ENCODE results near the gene MEIS3.

MEIS3 gene

DNA sequence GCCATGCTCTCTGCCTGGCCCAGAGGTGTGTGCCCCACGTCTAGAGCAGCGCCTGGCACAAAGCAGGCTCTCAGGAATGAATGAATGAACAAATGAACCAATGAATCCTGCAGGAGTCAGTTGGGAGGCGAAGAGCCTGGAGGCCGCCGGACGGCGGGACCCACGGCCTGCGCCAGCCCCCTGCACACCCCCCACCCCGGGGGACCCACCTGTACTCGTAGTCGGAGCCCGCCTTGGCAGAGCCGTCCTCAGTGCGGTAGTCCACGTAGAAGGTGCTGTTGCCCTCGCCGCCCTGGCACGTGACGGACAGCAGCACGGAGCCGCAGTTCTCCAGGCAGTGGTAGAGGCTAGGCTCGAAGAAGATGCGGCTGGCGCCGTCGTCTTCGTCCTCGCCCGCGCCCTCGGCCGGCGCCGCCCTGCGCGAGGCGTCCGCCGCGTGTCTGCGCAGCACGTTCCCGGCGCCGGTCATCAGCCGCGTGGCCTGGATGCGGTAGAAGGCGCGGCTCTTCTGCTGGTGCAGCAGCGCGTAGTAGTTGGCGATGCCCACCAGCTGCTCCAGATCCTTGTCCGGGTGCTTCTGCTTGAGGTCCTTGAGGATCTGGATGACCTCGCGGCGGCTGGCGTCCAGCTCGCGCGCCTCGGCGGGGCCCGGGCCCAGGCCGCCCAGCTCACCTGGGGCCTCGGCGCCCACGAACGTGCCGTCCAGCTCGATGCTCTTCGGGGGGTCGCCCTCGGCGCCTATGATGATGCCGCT, 37.6 kb upstream of the MEIS3 start:
- TF ChIP-seq, protein P1, sequence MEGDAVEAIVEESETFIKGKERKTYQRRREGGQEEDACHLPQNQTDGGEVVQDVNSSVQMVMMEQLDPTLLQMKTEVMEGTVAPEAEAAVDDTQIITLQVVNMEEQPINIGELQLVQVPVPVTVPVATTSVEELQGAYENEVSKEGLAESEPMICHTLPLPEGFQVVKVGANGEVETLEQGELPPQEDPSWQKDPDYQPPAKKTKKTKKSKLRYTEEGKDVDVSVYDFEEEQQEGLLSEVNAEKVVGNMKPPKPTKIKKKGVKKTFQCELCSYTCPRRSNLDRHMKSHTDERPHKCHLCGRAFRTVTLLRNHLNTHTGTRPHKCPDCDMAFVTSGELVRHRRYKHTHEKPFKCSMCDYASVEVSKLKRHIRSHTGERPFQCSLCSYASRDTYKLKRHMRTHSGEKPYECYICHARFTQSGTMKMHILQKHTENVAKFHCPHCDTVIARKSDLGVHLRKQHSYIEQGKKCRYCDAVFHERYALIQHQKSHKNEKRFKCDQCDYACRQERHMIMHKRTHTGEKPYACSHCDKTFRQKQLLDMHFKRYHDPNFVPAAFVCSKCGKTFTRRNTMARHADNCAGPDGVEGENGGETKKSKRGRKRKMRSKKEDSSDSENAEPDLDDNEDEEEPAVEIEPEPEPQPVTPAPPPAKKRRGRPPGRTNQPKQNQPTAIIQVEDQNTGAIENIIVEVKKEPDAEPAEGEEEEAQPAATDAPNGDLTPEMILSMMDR (IDR thresholded peaks at IDR 0.05), result no peak

DNA sequence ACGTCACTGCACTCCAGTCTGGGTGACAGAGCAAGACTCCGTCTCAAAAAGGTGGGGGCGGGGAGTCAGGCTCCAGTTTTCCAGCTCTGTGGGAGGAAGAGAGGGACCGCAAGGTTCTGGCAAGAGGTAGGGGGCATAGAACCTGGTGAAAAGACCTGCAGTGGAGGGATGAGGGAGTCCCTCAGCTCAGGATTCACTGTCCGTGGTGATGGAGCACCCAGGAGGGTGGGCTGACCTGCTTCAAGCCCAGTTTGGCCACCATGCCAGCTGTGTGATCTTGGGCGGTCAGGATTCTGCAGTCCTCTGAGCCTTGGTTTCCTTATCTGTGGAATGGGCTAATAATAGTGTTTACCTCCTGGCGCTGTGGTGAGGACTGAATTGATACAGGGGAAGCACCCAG, 31.2 kb upstream of the MEIS3 start:
- TF ChIP-seq, protein P1 (IDR thresholded peaks at IDR 0.05), result no peak

DNA sequence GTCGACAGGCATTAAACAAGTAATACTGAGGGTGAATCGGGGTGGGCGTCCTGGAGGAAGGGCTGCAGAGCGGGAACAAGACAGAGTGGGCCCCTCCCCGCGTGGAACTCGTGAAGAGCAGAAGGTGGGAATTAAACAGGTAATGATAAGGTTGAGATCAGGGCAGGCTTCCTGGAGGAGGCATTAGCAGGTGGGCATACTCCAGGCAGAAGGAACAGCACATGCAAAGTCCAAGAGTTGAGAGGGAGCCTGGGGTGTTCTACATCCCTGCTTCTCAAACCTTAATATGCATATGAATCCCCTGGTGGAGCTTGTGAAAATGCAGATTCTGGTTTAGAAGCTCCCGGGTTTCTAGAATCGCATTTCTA, 29.0 kb upstream of the MEIS3 start:
- TF ChIP-seq, protein P1 (IDR thresholded peaks at IDR 0.05), result no peak

DNA sequence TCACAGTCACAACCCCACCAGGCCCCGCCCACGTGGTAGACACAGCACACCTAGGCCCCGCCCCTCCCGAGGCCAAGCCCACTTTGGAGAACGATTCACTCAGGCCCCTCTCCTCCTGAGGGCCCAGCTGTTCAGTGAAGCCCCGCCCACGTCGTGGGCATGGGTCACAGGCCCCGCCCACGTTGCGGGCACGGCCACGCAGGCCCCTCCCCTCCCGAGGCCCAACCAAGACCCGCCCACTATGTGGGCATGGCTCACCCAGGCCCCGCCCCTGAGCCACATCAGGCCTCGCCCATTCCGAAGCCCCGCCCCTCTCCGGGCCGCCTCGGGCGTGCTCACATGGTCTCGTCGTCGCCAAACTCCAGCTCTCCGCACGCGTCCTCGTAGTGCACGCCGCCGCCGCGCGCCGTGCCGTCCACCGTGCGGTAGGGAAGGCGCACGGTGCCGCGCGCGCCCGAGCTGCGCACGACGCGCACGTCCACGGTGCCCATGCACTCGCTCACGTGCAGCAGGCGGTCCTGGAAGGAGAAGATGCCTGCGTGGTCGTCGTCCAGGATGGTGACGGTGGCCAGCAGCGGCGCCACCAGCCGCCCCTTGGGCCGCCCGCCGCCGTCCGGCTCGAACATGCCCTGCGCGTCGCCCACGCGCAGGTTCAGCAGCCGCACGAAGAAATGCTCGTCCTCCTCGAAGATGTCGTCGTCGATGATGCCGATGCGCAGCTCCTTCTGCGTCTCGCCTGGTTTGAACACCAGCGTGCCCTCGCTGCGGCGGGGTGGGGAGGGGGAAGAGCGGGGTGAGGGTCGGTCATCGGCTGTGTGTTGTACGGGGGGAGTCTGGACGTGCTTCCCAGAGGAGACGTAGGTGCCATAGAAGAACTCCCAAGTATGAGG, 28.4 kb upstream of the MEIS3 start:
- TF ChIP-seq, protein P1 (IDR thresholded peaks at IDR 0.05), result no peak

DNA sequence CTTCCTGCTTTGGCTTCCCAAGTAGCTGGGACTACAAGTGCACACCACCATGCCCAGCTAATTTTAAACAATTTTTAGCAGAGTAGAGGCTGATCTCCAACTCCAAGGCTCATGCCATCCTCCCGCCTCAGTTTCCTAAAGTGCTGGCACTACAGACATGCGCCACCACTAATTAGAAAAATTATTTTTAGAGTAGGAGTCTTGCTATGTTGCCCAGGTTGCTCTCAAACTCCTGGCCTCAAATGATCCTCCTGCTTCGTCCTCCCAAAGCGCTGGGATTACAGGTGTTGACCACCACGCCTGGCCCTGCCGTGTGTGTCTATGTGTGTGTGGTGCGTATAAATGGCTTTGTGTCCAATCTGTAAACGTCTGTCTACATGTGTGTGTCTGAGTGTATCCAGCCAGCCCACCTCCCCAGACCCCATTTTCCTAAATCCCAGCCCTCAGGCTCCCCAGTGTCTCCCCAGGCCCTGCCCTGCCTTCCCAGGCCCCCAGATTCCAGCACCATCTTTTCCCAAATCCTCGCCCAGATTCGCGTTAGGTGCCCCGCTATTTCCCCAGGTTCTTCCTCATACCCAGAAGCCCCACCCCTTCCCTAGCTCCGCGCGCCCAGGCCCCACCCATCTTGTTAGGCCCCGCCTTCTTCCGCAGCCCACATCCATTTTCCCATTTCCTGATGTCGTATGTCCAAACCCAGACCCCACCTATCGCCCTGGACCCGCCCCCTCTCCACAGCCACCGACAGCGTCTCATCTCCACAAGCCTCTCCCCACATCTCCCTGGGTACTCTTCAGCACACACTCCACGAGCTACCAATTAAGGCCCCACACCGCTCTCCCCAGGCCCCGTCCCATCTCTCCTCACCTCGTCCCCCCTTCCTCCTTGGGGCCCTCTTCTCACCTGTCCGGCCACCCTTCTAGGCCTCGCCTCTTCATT, 27.5 kb upstream of the MEIS3 start:
- TF ChIP-seq, protein P1 (IDR thresholded peaks at IDR 0.05), result no peak

DNA sequence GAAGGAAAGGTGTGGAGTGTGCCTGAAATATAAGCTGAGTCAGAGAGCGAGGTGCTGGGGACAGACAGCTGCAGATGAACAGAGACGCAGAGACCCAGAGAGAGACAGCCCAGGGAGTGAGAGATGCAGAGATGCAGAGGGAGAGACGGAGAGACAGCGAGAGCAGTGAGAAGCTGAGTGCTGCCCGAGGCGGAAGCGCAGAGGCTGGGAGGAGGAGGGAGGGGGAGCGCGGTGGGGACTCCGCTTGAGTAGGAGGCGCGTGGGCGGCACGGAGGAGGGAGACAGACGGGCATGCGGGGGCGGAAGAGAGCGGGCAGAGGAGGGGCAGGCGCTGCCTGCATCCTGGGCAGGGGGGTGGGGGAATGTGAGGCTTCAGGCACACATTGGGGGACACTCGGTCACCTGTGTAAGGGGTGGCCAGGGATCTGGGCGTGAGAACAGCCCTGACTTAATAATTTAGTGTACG, 26.6 kb upstream of the MEIS3 start:
- TF ChIP-seq, protein P1 (IDR thresholded peaks at IDR 0.05), result no peak

DNA sequence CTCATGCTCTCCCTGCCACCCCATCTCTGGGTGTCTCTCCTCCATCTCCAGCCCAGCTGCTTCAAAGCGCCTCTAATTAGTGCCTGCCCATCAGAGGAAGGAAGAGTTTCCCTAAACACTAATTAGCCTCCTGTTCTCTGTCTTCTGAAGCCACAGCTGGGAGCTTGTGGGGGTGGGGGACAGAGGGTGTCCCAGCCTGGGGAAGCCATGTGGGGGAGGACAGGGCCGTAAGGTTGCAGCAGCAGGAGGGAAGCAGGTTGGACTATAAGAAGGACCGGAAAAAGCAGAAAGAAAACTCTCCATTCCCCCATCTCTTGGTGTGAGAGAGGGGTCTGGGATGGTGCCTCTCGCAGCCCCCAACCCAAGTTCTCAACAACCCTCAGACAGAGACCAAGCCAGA, 26.2 kb upstream of the MEIS3 start:
- TF ChIP-seq, protein P1 (IDR thresholded peaks at IDR 0.05), result no peak
